Mucosa of descending colon (tissue), 3 donors: ENCODE data around the gene SCIN. TPM values are rescaled to one million over a fixed set of nuclear protein-coding genes. Genes with fewer than 3 reads are reported as not detected.
A peak's percentile ranks its signal among the peaks of the same experiment; 100 is the strongest.
"Not testable (repeated sequence)": the region's sequence is repeated elsewhere in the genome, so short reads cannot be mapped to it uniquely, and the experiment has no call there.

Source experiments
- ATAC-seq: fragments of 200-7000 bp; cut with Tn5 transposase; one replicate; pipeline ENCODE4 v1.9.1; 2020; ENCODE audit warnings: mild to moderate bottlenecking, moderate library complexity
- DNase-seq, 3 donors: peaks; one replicate each; pipeline ENCODE4 v3.0.0-alpha.2; 2020
- H3K36me3 ChIP-seq: fragments of 200-600 bp; one replicate; pipeline ENCODE4 v1.8.0; 2021; ENCODE audit warnings: low read depth, mild to moderate bottlenecking
- H3K4me1 ChIP-seq: fragments of 200-600 bp; one replicate; pipeline ENCODE4 v1.8.0; 2021; ENCODE audit warnings: low read depth, mild to moderate bottlenecking
- H3K4me3 ChIP-seq: fragments of 200-600 bp; one replicate; pipeline ENCODE4 v1.8.0; 2021; ENCODE audit warnings: mild to moderate bottlenecking
- H3K9me3 ChIP-seq: fragments of 200-600 bp; one replicate; pipeline ENCODE4 v1.8.0; 2021; ENCODE audit warnings: mild to moderate bottlenecking
- CTCF ChIP-seq: fragments of 200-600 bp; IDR thresholded peaks from one replicate; pipeline ENCODE4 v1.8.0; 2022; ENCODE audit warnings: antibody characterized with exemption, mild to moderate bottlenecking
- intact Hi-C, 2 donors: fragments of 100-400 bp; cut with DNase I in 1 of 2; cut with micrococcal nuclease in 1 of 2; formaldehyde crosslinking; loops; one replicate each; pipeline versions ENCODE4 v1.11.0 to v1.11.1; 2022; cut with DNase I, micrococcal nuclease
- total RNA-seq, 3 donors: library from RNA; stranded (reverse); fragmentation: NEBNext Ultra II Directional in 2 of 3; extraction: Animal tissue kit (Norgen Biotek cat#: 25700) in 2 of 3; gene quantifications; one replicate each; pipeline versions ENCODE4 v1.2.1 to v1.2.4, GENCODE V29; 2021 to 2023
- donor health status: DM: no; HTN: no; CAD: no; lungs with moderate emphysema.
- donor health status: DM: no; HTN: no; CAD: no.
- donor health status: DM: no; HTN: yes; CAD: no.

Gene SCIN
- total RNA-seq, 3 donors from 2014 or later, result 25.1 to 86.6 (median 77.1) TPM

- Histone ChIP-seq H3K9me3 (no peaks in the 10 kb centered on the region), H3K4me1 (no peaks in the 10 kb centered on the region), H3K4me3 (no peak overlapping the region), H3K36me3 (no peaks in the 10 kb centered on the region)
- no peak for TF ChIP-seq CTCF
- no peak for DNase-seq
- intact Hi-C loops, result no loop called here
- ATAC-seq, result no peak
These were observed 17.6 kb upstream of the SCIN start for GRCh38 chr7:12552876-12553275.

DNA sequence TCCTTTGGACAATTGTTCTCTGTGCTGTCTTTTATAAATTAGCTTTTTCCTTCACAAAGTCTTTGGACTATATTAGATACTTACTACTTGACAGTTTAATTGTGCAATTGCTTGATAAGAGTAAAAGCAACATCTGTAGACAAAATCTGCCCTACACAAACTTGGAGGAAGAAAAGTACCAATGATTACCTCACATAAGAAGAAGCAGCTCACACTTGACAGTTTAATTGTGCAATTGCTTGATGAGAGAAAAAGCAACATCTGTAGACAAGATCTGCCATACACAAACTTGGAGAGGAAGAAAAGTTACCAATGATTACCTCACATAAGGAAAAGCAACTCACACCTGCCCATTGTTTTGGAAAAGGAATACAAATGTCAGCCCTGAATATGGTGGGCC, 17.1 kb upstream of the SCIN start:
- ATAC-seq (no peak), DNase-seq (no peak)
- TF ChIP-seq CTCF, result no peak
- Histone ChIP-seq H3K9me3 (no peaks in the 10 kb centered on the region), H3K4me1 (no peaks in the 10 kb centered on the region), H3K36me3 (no peaks in the 10 kb centered on the region), H3K4me3 (no peak overlapping the region)
- intact Hi-C loops, result no loop called here

DNA sequence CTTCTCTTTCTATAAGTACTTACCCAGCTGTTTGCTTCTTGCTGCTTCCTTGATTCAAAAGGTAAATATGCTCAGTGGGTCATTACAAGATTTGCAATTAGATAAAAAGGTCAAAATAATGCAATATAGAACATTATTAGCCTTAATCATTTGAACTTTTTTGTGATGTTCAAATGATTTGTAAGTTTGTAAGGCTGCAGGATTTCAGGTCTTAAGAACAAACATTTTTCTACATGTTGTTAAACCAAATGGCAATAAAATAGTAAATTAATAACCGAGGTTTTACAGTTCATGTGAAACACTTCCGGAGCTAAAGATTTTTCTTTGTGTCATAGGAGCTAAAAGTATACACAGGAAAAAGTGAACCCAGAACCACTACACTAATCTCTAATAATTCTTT, 16.2 kb upstream of the SCIN start:
- Histone ChIP-seq H3K9me3 (no peaks in the 10 kb centered on the region), H3K4me1 (no peaks in the 10 kb centered on the region), H3K36me3 (no peaks in the 10 kb centered on the region), H3K4me3 (no peak overlapping the region)
- ATAC-seq, result no peak
- intact Hi-C loops, result no loop called here
- no peak for TF ChIP-seq CTCF
- no peak for DNase-seq

- no peak for TF ChIP-seq CTCF
- no peak for DNase-seq
- intact Hi-C loops, result no loop called here
- ATAC-seq, result no peak
- Histone ChIP-seq H3K9me3 (no peaks in the 10 kb centered on the region), H3K4me1 (no peaks in the 10 kb centered on the region), H3K4me3 (no peak overlapping the region), H3K36me3 (no peaks in the 10 kb centered on the region)
These were observed 15.6 kb upstream of the SCIN start for GRCh38 chr7:12554872-12555271.

DNA sequence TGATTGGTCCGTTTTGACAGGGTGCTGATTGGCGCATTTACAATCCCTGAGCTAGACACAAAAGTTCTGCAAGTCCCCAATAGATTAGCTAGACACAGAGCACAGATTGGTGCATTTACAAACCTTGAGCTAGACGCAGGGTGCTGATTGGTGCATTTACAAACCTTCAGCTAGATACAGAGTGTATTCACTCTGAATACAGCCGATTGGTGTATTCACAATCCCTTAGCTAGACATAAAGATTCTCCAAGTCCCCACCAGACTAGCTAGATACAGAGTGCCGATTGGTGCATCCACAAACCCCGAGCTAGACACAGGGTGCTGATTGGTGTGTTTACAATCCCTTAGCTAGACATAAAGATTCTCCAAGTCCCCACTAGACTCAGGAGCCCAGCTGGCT, 14.8 kb upstream of the SCIN start:
- peak; percentile 31 for ATAC-seq
- H3K4me3 ChIP-seq, H3K36me3 ChIP-seq, DNase-seq, intact Hi-C loops, H3K9me3 ChIP-seq, H3K4me1 ChIP-seq: not testable (repeated sequence)

DNA sequence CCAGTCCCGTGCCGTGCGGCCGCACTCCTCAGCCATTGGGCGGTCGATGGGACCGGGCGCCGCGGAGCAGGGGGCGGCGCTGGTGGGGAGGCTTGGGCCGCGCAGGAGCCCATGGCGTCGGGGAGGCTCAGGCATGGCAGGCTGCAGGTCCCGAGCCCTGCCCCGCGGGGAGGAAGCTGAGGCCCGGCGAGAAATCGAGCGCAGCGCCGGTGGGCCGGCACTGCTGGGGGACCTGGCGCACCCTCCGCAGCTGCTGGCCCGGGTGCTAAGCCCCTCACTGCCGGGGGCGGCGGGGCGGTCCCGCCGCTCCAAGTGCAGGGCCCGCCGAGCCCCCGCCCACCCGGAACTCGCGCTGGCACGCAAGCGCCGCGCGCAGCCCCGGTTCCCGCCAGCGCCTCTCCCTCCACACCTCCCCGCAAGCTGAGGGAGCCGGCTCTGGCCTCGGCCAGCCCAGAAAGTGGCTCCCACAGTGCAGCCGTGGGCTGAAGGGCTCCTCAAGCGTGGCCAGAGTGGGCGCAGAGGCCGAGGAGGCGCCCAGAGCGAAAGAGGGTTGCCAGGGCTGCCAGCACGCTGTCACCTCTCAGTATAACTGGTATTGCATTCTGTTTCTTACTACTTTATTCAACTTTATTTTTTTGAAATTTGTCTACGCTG, 14.3 kb upstream of the SCIN start:
- H3K4me1 ChIP-seq, H3K9me3 ChIP-seq, H3K4me3 ChIP-seq, intact Hi-C loops, H3K36me3 ChIP-seq: not testable (repeated sequence)
- DNase-seq (peak in 1 of 3 donors; percentile 53), ATAC-seq (peak; percentile 72)

- H3K36me3 ChIP-seq, result no peaks in the 10 kb centered on the region
- no peak overlapping the region for H3K4me3 ChIP-seq
- no peak for TF ChIP-seq CTCF
- ATAC-seq, result no peak
- H3K9me3 ChIP-seq, result no peaks in the 10 kb centered on the region
- intact Hi-C loops, result no loop called here
- DNase-seq, result no peak
- H3K4me1 ChIP-seq, result no peaks in the 10 kb centered on the region
These were observed 13.2 kb upstream of the SCIN start for GRCh38 chr7:12557282-12557681.
